Caco-2 (cell line): ENCODE measurements around the gene MSRB1. TPM values are rescaled to one million over a fixed set of nuclear protein-coding genes. Genes with fewer than 3 reads are reported as not detected.

Source experiments
- BruUV-seq: library from RNA; stranded (reverse); fragments of 400-500 nt; replicated peaks from 2 replicates; lab custom pipeline; 2021; lab: Mats Ljungman, UMichigan
- CTCF ChIA-PET: fragments of 300-600 bp; sonication (Branson Sonifier 250); formaldehyde crosslinking; loops from one replicate; lab custom pipeline; 2022; ENCODE audit warnings: antibody characterized with exemption; lab: Charles Lee
- POLR2A ChIA-PET: fragments of 300-600 bp; sonication (Branson Sonifier 250); formaldehyde crosslinking; loops from one replicate; lab custom pipeline; 2022; ENCODE audit warnings: antibody characterized with exemption; lab: Charles Lee
- DNase-seq, 2 experiments: peaks; one replicate each; pipeline versions ENCODE4 v3.0.0 to v3.0.0-alpha.2; 2020 to 2022
- H3K27me3 ChIP-seq: replicated peaks from 2 replicates; pipeline ENCODE4 v1.6.0; 2011; ENCODE audit warnings: low read length; ENCODE audit not compliant: control insufficient read depth, insufficient read depth
- H3K36me3 ChIP-seq: 2 replicates; pipeline ENCODE4 v1.5.1; 2011; ENCODE audit warnings: low read length; ENCODE audit not compliant: control insufficient read depth, insufficient read depth
- H3K4me1 ChIP-seq: fragments of 250-450 bp; sonication (Bioruptor Pico); 2 replicates; pipeline ENCODE4 v1.5.1; 2020; ENCODE audit warnings: mild to moderate bottlenecking
- H3K4me3 ChIP-seq: 2 replicates; pipeline ENCODE4 v1.5.1; 2011; ENCODE audit warnings: low read depth, mild to moderate bottlenecking, control low read depth, low read length
- H3K9me3 ChIP-seq: fragments of 250-450 bp; sonication (Bioruptor Pico); 2 replicates; pipeline ENCODE4 v1.5.1; 2020; ENCODE audit warnings: mild to moderate bottlenecking, moderate library complexity
- H3K27ac Mint-ChIP-seq: one replicate; pipeline ENCODE4 v1.8.0; 2022; ENCODE audit warnings: mixed read lengths; ENCODE audit not compliant: unreplicated experiment
- H3K27me3 Mint-ChIP-seq: one replicate; pipeline ENCODE4 v1.8.0; 2022; ENCODE audit warnings: mixed read lengths; ENCODE audit not compliant: insufficient read depth, unreplicated experiment
- H3K36me3 Mint-ChIP-seq: one replicate; pipeline ENCODE4 v1.8.0; 2022; ENCODE audit warnings: mild to moderate bottlenecking, mixed read lengths; ENCODE audit not compliant: insufficient read depth, unreplicated experiment
- H3K4me1 Mint-ChIP-seq: one replicate; pipeline ENCODE4 v1.8.0; 2022; ENCODE audit warnings: low read depth, mixed read lengths; ENCODE audit not compliant: unreplicated experiment
- H3K4me3 Mint-ChIP-seq: one replicate; pipeline ENCODE4 v1.8.0; 2022; ENCODE audit warnings: mild to moderate bottlenecking, moderate library complexity, mixed read lengths; ENCODE audit not compliant: unreplicated experiment
- H3K9me3 Mint-ChIP-seq: one replicate; pipeline ENCODE4 v1.8.0; 2022; ENCODE audit warnings: mixed read lengths; ENCODE audit not compliant: unreplicated experiment
- intact Hi-C: fragments of 100-400 bp; cut with micrococcal nuclease; formaldehyde crosslinking; loops from one replicate; pipeline ENCODE4 v1.10.0; 2022; ENCODE audit not compliant: unreplicated experiment
- total RNA-seq: library from RNA; stranded (reverse); gene quantifications from 2 replicates; pipeline ENCODE4 v1.2.3, GENCODE V29; 2022
- TF ChIP-seq, protein P1 (sequence below), 2 experiments: fragments of 200-600 bp in 1 of 2; IDR thresholded peaks; 1 replicate in 1 of 2; 2 replicates in 1 of 2; pipeline versions ENCODE4 v1.5.1 to v1.8.0; 2011 to 2022; ENCODE audit warnings: antibody characterized with exemption in 1 of 2, control low read depth in 1 of 2, inconsistent platforms in 1 of 2, low read depth in 1 of 2, low read length in 1 of 2, mild to moderate bottlenecking in 1 of 2, moderate library complexity in 1 of 2; ENCODE audit not compliant: insufficient read depth in 1 of 2, severe bottlenecking in 1 of 2, unreplicated experiment in 1 of 2

Gene MSRB1
- total RNA-seq, 1 experiment from 2014 or later = 30.5 TPM

DNA sequence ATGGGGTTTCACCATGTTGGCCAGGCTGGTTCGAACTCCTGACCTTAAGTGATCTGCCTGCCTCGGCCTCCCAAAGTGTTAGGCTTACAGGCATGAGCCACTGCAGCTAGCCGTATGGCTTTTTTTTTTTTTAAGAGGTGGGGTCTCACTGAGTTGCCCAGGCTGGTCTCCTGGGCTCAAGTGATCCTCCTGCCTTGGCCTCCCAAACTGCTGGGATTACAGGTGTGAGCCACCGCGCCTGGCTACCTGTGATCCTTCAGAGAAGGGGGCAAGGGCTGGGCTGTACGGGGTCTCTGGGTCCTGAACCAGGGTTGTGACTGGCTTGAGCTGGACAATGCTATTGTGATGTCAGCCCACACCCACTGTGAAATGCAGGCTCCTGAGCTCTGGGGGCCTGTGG lies 23.5 kb upstream of the MSRB1 start, which contains the start of gene RNF151:
Gene RNF151, plus strand, starts transcription at position 397 of the 400 bp plus-strand sequence. CDS start 26 bp downstream, outside the sequence.
- H3K9me3 Mint-ChIP-seq = no peaks in the 10 kb centered on the region
- H3K27me3 ChIP-seq = no peaks in the 10 kb centered on the region
- H3K9me3 ChIP-seq = no peaks in the 10 kb centered on the region
- intact Hi-C loops = no loop called here
- peak within 1 kb of the TSS; percentile 76 for H3K4me3 Mint-ChIP-seq
- H3K27me3 Mint-ChIP-seq = no peaks in the 10 kb centered on the region
- DNase-seq = no peak
- H3K36me3 Mint-ChIP-seq = peaks cover 49% of the 10 kb centered on the region
- peaks cover 8% of the 10 kb centered on the region for H3K36me3 ChIP-seq
- no TSS peak for BruUV-seq
- peaks cover 12% of the 10 kb centered on the region for H3K4me1 Mint-ChIP-seq
- H3K27ac Mint-ChIP-seq = peak within 1 kb of the TSS; percentile 96
- CTCF ChIA-PET = no interaction called here
- POLR2A ChIA-PET = no interaction called here
- TF ChIP-seq, protein P1, sequence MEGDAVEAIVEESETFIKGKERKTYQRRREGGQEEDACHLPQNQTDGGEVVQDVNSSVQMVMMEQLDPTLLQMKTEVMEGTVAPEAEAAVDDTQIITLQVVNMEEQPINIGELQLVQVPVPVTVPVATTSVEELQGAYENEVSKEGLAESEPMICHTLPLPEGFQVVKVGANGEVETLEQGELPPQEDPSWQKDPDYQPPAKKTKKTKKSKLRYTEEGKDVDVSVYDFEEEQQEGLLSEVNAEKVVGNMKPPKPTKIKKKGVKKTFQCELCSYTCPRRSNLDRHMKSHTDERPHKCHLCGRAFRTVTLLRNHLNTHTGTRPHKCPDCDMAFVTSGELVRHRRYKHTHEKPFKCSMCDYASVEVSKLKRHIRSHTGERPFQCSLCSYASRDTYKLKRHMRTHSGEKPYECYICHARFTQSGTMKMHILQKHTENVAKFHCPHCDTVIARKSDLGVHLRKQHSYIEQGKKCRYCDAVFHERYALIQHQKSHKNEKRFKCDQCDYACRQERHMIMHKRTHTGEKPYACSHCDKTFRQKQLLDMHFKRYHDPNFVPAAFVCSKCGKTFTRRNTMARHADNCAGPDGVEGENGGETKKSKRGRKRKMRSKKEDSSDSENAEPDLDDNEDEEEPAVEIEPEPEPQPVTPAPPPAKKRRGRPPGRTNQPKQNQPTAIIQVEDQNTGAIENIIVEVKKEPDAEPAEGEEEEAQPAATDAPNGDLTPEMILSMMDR (IDR thresholded peaks at IDR 0.05; ENCODE audit: insufficient read depth in 1 of 2, low read depth in 1 of 2, low read length in 1 of 2, severe bottlenecking in 1 of 2, unreplicated experiment in 1 of 2) = no peak
- peak within 1 kb of the TSS; percentile 83 for H3K4me3 ChIP-seq
- H3K4me1 ChIP-seq = peaks cover 17% of the 10 kb centered on the region

DNA sequence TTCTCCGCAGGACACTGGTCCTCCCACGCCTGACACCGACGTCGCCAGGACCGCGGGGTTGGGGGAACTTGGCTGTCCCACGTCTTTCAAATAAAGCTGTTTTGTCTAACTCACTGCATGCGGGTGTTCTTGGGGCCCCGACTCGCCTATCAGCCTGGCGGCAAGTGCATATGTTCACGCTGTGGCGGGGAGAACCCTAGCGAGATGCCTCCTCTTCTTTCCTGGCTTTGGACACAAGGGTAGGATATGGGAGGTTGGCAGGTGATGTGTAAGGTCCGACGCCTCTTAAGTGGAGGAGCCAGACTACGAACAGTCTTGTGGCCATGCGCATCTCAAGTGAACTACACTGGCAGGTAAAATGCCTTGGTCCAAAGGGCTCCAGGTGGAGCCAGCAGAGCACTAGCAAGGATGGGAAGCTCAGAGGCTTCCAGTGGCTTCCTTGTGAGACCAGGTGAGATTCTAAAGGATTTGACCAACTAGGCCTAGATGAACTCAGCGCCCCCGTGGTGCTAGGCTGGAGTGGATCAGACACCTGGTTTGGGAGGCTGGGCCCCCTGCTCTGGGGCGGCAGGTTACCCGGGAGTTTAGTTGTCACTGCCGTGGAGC lies 22.5 kb upstream of the MSRB1 start:
- peak overlapping the region; percentile 76 for H3K4me3 Mint-ChIP-seq
- H3K27me3 Mint-ChIP-seq = no peaks in the 10 kb centered on the region
- peaks cover 17% of the 10 kb centered on the region for H3K4me1 ChIP-seq
- TSS peak; percentile 64 for BruUV-seq
- peaks cover 55% of the 10 kb centered on the region for H3K36me3 Mint-ChIP-seq
- peaks cover 8% of the 10 kb centered on the region for H3K36me3 ChIP-seq
- H3K4me1 Mint-ChIP-seq = peaks cover 20% of the 10 kb centered on the region
- H3K27ac Mint-ChIP-seq = peak overlapping the region; percentile 96
- TF ChIP-seq, protein P1 (IDR thresholded peaks at IDR 0.05; ENCODE audit: insufficient read depth in 1 of 2, low read depth in 1 of 2, low read length in 1 of 2, severe bottlenecking in 1 of 2, unreplicated experiment in 1 of 2) = no peak
- H3K4me3 ChIP-seq = peak overlapping the region; percentile 83
- H3K9me3 Mint-ChIP-seq = no peaks in the 10 kb centered on the region
- no peak for DNase-seq
- CTCF ChIA-PET = interaction anchor here (1.1 kb wide), 1 partner anchor 24 kb away, joined by 3 read pairs; the partner anchor contains the start of gene SYNGR3
- intact Hi-C loops = no loop called here
- H3K27me3 ChIP-seq = no peaks in the 10 kb centered on the region
- H3K9me3 ChIP-seq = no peaks in the 10 kb centered on the region
- POLR2A ChIA-PET = interaction anchor here (0.6 to 1.9 kb wide), 17 partner anchors 19 to 288 kb away, joined by 3 to 36 read pairs (median 6); partner anchors contain the start of genes ECI1, GFER, JPT2 and MSRB1

DNA sequence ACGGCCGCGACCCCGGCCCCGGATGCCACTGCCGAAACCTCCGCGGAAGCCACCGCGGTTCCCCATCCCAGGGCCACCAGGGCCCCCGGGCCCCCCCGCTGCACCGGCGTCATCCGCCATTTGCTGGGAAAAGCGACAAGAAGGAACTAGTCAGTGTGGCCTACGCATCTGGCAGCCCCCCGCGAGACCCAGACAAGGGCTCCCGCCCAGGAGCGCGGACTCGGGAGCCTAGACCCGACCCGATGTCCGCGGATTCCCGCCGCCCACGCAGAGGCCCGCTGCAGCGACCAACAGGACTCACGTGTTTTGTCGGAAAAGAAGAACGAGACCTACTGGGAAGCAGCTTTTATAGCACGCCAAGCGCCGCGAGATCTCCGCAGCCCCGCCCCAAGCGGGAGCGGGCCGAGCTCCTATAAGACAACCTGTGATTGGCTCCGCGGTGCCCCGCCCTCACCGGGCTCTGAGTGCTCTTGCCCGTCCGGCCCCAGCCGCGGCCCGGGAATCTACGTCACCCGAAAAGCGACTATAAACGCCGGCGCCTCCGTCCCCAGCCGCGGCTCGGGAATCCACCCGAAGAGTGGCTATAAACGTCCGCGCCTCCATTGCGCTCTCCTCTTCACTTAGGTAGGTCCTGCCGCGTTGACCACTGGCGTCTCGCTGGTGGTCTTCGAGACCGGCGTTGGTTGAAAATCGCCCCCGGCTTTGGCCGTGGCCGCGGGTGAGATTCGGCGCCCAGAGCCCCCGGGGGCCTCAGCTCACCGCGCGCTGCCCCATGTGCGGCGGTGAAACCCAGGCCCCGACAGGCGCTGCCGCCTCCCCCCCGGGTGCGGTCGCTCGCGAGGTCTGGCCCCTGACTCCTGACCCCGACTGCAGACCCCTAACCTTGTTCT lies 21.8 kb upstream of the MSRB1 start, which contains the start of gene RPS2:
Gene RPS2, minus strand, starts transcription at position 321 of the 890 bp plus-strand sequence. Its CDS starts 201 bp downstream, at position 120.
- H3K4me3 Mint-ChIP-seq = peak within 1 kb of the TSS; percentile 76
- Histone ChIP-seq H3K4me3 (peak within 1 kb of the TSS; percentile 83), H3K9me3 (no peaks in the 10 kb centered on the region), H3K4me1 (peaks cover 17% of the 10 kb centered on the region), H3K27me3 (no peaks in the 10 kb centered on the region), H3K36me3 (peaks cover 8% of the 10 kb centered on the region)
- peaks cover 62% of the 10 kb centered on the region for H3K36me3 Mint-ChIP-seq
- intact Hi-C loops = no loop called here
- TF ChIP-seq, protein P1 (IDR thresholded peaks at IDR 0.05; ENCODE audit: insufficient read depth in 1 of 2, low read depth in 1 of 2, low read length in 1 of 2, severe bottlenecking in 1 of 2, unreplicated experiment in 1 of 2) = no peak
- peak; percentile 97 to 98 for DNase-seq
- H3K27me3 Mint-ChIP-seq = no peaks in the 10 kb centered on the region
- ChIA-PET CTCF (interaction anchor here (0.6 to 1.1 kb wide), 5 partner anchors 15 to 1152 kb away, joined by 3 to 8 read pairs (median 6); partner anchors contain the start of gene SYNGR3), POLR2A (interaction anchor here (0.6 to 1.9 kb wide), 28 partner anchors 18 to 1478 kb away, joined by 3 to 36 read pairs (median 5); partner anchors contain the start of genes ECI1, FAHD1, GFER and HAGH)
- H3K27ac Mint-ChIP-seq = peak within 1 kb of the TSS; percentile 96
- peaks cover 22% of the 10 kb centered on the region for H3K4me1 Mint-ChIP-seq
- no peaks in the 10 kb centered on the region for H3K9me3 Mint-ChIP-seq
- BruUV-seq = no TSS peak
